NCI-H510A (cell line): Measurements from ENCODE around the gene PIK3C2G.

Experiments used
- DNase-seq: peaks from one replicate; lab custom pipeline; 2025; lab: John Stamatoyannopoulos, UW

PIK3C2G gene

DNA sequence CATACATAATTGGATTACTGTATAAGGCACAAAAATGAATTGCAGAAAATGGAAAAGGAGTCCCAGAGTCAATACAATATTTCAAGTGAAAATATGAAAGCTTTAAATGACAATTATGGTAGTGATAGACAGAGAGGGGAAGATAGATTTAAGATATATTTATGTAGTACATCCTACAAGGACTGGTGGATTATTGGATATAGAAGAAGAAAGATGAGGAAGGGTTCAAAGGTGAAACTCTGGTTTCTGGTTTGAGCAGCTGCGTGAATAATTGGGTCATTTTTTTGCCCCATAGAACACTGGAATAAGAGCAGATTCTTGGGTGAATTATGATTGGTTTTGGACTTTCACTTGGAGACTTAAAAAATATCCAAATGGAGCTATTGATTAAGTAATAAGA, 19.4 kb downstream of the PIK3C2G start:
- DNase-seq = no peak

DNA sequence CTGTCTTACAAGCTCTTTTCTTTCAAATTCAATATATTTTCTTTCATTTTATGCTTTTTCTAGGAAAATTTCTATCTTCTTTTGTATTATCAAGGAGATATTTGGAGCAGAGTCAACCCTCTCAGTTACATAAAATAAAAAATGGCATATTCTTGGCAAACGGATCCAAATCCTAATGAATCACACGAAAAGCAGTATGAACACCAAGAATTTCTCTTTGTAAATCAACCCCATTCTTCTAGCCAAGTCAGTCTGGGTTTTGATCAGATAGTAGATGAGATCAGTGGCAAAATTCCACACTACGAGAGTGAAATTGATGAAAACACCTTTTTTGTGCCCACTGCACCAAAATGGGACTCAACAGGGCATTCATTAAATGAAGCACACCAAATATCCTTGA, 20.6 kb downstream of the PIK3C2G start:
- no peak for DNase-seq

DNA sequence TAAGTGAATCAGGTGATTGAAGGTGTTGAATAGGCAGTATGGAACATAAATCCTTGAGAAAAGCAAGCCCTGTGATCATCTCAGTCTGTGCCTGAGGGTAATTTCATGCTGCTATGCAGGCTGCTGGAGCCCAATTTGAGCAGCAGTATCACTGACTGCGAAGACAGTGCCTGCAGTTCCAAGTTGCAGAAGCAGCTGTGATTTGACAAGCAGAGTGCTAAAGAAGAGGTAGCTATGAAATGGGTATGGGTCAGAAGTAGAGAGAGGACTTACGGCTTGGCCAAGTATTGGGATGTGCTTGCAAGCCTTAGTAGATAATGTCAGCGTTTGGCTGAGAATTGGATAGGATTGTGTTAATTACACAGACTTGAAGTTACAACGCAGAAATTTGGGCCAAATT, 22.5 kb downstream of the PIK3C2G start:
- no peak for DNase-seq

DNA sequence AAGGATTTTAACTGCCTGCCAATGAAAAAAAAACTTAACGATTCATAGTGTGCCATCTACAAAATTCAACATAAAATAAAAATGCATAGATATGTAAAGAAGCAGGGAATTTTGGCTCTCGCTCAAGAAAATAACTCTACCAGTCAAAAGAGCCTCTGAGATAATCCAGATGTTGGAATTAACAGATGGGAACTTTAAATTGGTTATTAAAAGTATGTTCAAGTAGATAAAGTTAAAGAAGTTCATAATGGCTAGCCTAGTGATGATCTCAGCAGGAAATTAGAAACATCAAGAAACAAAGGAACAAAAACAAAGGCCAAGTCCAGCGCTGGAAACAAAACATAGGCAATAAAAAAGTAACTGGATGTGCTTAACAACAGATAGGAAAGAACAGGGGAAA, 23.1 kb downstream of the PIK3C2G start:
- no peak for DNase-seq

DNA sequence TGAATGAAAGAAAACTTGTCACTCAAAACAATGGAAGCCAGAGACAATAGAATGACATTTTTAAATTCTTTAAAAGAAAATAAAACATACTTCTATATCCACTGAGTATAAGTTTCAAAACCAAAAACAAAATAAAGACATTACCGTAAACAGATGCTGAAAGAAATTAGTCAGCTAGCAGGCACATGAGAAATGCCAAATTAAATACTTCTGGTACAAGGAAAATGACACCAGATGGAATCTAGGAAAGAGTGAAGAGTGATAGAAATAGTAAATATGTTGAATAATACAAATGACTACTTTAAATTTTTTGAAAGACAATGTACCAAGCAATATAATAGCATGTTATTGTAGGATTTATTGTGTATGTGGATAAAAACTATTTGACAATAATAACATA, 23.8 kb downstream of the PIK3C2G start:
- no peak for DNase-seq

DNA sequence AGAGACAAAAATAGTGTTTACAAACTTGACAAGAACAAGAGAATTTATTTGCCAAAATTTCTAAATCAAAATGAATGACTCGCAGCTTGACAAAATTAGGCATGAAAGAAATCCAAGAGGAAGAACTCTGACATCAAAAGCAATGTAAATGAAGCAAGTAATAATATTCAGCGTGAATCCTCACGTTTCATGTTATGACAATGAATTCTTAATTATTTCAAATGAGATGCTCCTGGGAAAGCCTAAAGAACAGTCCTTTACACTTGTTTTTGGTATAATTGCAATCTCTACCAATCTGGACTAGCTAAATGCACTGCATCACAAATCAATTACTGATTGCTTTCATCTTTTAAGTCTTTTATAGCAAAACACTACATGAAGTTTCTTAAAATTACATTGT, 29.1 kb downstream of the PIK3C2G start:
- no peak for DNase-seq

DNA sequence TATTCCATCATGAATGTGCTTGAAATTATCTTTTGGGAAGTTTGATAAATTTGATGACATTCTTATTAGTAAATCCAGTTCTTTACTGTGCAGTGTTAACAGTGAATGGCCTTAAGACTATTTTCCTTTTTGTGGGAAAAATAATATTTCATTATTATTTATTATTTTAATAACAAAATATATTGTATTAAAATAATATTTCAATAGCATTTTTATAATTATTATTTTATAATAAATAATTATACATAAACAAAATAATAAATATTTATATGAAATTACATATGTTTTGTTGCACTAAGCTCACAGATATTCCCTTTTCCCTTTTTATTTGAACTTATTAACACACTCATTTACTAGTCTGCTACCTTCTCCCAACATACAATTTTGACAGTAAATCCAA, 33.6 kb downstream of the PIK3C2G start:
- no peak for DNase-seq

DNA sequence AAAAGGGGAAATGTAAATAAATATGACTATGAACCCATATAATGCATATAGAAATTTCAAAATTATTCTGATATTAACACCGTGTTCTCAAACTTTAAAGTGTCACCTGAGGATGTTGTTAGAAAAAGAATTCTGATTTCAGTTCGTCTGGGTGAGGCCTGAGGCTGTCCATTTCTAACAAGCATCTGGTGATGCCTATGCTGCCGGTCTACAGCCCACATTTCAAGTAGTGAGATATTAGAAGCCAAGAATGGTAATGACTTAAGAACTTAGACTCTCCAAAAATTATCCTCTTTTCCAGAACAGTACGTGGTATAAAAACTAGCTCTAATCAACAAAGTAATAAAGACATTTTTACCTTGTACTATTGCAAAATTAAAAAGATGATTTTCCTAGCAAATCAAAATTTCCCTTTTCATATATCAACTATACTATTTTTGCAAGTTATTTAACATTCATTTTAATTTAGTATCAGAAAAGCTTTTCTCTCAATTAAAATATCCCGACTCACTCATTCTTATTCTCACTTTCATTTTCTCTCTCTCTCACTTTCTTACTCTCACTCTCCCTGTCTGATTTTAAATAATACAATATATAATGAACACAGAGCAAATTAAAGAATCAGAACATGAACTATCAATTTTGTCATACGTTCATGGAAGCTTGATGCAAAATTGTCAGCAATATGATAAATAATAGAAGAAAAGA, 35.0 kb downstream of the PIK3C2G start:
- no peak for DNase-seq

DNA sequence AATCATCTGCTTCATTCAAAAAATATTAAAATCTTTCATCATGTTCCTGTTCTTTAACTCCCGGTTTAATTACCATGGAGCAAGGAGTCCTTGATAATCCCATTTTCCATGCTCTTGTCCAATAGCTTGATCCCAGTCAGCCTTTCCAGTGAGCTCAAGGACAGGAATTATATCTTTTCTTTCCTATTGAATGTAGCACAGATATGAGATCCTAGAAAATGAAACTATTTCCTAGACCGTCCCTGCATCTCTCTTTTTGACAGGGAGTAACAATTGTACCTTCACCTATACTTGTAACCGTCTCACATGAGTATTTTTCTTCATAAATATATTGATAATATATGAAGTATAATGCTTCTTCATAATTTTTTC, 35.6 kb downstream of the PIK3C2G start:
- no peak for DNase-seq

DNA sequence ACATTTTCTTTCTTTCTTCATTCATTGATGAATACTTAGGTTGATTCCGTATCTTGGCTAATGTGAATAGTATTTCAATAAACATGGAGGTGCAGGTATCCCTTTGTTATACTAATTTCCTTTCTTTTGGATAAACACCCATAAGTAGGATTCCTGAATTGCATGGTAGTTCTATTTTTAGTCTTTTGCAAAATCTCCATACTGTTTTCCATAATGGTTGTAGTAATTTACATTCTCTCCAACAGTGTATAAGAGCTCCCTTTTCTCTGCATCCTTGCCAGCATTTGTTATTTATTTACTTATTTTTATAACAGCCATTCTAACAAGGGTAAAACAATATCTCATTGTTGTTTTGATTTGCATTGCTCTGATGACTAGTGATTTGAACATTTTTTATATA, 36.6 kb downstream of the PIK3C2G start:
- DNase-seq = no peak

DNA sequence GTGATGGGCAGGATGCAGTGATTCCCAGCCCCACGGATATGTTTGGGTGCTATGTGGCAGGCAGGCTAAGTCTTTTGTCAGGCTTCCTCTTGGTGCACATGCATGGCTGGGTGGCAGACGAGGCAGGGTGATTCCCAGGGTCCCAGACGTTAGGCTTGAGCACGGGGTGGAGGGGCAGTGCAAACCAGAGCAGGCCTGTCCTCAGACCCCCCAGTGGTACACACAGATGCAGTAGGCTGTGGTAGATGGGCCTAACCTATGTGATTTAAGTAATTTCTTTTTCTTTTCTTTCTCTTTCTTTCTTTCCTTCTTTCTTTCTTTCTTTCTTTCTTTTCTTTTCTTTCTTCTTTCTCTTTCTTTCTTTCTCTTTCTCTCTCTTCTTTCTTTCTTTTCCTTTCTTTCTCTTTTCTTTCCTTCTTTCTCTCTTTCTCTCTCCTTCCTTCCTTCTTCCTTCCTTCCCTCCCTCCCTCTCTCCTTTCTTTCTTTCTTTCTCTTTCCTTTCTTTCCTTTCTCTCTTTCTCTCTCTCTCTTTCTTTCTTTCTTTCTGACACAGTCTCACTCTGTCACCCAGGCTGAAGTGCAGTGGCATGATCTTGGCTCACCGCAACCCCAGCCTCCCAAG, 41.6 kb downstream of the PIK3C2G start:
- DNase-seq = no peak

DNA sequence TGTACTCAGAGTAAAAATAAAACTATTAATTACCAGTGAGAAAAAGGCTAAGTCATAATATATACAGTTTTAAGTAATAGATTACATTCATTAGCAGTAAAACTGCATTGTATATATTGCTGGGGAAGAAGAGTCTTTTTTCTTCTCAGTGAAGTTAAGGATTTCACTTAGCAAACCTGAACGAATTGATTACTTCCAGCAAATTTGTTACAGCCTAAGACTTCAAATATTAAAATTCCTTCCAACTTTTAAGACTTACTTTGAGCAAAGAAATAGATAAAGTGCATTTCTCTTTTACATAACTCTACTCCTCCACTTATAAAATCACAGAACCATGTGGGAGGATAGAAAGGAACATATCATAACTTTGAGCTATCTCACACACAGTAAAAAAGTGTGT, 43.3 kb downstream of the PIK3C2G start:
- DNase-seq = no peak

DNA sequence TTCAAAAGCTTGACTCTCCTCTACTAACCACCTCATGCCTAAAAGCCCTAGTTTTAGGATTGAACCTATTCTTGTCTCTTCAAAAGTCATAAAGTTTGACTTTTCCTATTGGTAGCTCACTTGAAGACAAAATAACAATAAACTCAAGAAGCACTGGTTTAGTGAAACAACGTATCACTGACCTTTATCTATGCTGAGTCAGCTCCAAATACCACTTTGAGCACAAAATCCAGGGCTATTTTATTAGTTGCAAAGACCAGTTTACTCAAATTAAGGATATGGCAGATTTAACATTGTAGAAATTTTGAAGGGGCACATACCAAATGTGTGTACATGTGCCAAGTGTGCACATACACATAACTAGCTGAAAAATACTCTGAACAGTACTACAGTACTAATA, 45.0 kb downstream of the PIK3C2G start:
- DNase-seq = no peak

DNA sequence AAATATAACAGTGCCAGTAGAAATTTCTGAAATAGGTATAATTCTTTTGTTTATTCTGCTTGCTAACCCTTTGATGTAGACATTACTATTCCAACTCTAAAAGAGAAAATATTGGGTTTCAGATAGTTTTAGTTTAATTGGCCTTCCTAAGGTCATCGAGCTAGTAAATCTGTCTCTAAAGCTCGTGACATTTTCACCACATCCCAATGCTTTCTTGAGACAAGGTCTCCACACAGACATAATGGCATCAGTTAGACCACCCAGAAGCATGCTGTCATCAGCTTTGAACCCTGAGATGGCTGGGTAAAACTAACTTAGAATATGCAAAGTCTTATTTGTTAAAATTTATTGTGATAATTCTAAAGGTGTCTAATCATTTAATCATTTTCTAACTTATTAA, 52.0 kb downstream of the PIK3C2G start:
- no peak for DNase-seq

DNA sequence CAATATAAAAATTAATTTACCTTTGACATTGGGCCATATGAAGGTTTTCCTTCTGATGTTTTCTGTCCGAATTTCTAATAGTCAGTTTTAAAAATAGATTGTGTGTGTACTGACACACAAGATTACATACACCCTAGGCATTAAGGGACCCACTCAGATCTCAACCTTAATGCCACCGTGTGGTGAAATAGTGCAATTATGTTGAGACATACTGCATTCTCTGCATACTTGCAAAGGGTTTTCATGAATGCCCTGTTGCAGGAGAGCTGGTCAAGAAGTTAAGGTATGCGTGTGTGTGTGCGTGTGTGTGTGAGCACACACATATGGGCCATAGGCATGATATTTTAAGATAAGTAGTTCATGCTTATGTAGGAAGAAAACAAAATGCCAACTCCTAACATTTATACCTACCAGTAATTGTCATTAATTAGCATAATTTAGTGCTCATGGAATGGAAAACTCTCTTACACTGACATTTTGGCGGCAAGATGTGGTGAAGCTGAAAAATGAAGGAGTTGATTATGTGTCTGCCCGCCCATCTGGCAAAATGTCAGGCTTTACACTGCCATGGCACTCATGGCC, 58.8 kb downstream of the PIK3C2G start:
- DNase-seq = peak; percentile 15

DNA sequence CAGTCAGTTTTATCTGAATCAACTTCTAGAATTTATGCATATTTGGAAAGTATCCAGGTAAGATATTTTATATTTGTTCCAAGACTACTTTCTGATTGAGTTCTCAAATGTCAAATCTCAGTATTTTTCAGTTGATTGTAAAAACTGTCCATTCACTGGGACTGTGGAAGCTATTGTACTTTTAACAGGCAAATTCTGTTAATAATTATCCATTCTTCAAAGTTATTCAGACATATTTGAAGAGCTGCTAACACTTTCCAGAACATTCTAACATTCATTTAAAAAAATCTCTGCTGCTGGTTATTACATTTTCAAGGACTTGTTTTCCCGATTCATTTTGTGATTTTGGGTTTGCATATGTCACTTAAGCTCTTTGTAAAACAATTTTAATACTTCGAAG, 59.7 kb downstream of the PIK3C2G start:
- DNase-seq = no peak

DNA sequence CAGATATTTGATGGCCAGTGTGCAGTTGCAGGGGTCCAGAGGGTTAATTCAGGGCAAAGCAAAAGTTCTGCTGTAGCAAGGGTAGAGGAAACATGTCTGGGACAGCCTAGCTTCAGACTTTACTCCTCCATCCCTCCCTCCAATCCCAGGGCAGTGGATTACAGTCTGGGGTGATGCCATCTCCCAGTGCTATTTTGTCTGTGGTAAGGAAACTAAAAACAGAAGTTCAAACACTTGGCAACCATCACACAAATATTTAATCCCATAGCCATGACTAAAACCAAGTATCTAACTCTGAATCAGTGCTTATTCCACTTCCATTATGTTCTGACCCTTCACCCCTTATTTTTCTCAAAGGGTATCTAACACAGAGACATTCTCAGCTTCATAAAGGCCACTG, 61.8 kb downstream of the PIK3C2G start:
- no peak for DNase-seq

DNA sequence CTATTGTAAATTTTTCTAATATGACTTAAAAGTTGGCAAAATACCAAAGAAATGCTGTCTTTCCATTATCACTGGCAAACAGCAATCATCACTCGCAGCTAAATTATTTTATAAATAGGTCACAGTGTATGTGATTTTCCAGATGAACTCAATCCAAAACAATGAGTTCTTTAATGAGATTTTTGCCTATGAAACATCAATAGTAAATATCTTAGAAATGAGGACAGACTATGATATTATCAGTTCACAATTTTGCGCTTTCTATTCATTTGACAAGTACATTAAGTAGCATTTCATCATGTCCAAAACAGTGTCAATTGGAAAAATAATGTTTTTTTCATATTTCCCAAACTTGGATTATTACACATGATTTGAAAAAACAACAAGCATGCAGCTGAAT, 65.7 kb downstream of the PIK3C2G start:
- no peak for DNase-seq

DNA sequence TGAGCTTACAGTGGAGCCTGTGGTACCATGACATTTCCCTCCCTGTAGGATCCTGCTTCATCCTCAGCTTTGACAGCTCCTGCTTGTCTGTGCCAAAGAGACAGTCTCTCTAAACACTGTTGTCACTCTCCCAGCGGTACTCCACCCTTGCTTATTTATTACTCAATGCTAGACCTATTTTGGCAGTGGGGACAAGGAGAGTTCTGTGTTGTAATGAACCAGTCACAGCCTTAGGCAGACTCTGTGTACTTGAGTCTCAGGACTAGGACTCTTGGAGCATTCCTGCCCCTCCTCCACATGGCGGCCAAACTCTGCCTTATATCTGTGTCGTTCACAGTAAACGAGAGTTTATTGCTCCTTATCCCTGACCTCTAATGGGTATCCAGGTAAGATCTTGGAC, 70.9 kb downstream of the PIK3C2G start:
- DNase-seq = no peak

DNA sequence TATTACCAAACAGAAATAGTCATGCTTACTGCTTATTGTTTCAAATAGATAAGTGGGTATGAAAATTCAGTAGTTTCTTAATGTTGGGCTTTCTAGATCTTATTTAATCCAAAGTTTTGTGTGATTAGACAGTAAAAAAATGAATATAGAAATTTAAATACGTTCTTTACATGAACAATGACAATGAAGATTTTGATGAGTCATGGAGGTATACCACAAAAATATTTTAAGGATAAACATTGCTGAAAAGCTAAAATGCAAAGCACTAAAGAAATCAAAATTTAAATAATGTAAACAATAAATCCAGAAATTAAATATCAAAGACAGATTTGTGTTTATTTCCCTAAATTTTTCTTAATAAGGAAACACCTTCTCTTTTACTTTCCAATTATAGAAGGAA, 78.3 kb downstream of the PIK3C2G start:
- no peak for DNase-seq

DNA sequence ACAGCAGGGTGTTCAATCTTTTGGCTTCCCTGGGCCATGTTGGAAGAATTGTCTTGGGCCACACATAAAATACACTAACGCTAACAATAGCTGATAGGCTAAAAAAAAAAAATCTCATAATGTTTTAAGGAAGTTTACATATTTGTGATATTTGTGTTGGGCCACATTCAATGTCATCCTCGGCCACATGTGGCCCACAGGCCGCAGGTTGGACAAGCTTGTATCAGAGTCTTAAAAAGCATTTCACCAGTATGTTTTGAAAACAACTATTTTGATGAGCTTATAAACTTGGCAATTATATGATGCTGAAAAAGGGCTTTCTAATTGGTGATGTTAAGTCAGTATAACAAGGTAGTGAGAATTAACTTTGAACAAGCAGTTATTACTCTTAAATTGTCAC, 78.9 kb downstream of the PIK3C2G start:
- no peak for DNase-seq

DNA sequence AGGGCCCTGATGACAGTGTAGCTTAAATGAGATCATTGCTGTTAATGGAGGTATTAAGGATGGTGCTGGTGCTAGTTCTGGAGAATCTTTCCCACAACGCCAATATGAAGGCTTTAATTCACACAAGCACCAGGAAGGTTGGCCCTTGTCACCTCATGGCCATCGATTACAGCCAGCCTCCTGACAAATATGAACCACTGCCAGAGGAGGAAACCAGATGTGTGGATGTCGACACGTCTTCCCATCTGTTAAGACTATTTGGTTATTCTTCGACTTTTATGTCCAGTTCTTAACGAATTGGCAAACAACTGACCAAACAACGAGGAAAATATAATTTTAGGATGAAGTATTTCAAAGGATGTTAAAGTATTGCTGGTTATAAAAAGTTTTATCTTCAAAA, 79.5 kb downstream of the PIK3C2G start:
- no peak for DNase-seq

DNA sequence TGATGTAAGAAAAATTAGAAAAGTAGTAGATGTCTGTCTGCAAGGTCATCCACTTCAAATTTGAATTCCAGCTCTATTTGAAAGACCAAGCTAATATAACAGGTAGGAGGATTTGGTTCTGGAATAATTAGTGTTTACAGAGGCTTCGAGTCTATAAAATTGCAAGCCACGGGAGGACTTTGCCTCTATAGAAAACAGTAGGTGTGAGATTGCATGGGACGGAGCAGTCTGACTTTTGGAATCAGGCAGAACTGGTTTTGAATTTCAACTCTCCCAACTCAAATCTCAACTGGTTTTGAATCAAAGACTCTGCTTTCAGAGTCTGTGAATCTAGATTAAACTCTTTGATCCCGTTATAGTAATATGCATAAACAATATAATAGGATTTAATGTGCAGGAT, 82.4 kb downstream of the PIK3C2G start:
- DNase-seq = no peak
